GM21825 (cell line): ENCODE results near the gene SEC11A.
"Not testable (repeated sequence)": the region's sequence is repeated elsewhere in the genome, so short reads cannot be mapped to it uniquely, and the experiment has no call there.

Source experiments
- ATAC-seq: cut with Tn5 transposase; IDR thresholded peaks from one replicate; pipeline ENCODE4 v1.9.1; 2021; ENCODE audit warnings: mild to moderate bottlenecking, moderate library complexity; ENCODE audit not compliant: unreplicated experiment

Gene SEC11A

GRCh38 chr15:84716036-84716732 is at the start of gene SEC11A:
Gene SEC11A (minus strand): TSS chr15:84716139. CDS start chr15:84716075, 64 bp downstream.
- peak; percentile 92 for ATAC-seq

- ATAC-seq, result no peak
These were observed 49.7 kb upstream of the SEC11A start for GRCh38 chr15:84765675-84766074.

- no peak for ATAC-seq
These were observed 49.0 kb upstream of the SEC11A start for GRCh38 chr15:84764989-84765388.

GRCh38 chr15:84764585-84764984 is 48.6 kb upstream of the SEC11A start:
- ATAC-seq, result no peak

- ATAC-seq, result no peak
These were observed 47.1 kb upstream of the SEC11A start for GRCh38 chr15:84762840-84763572.

- ATAC-seq, result peak; percentile 59
These were observed 45.7 kb upstream of the SEC11A start for GRCh38 chr15:84761607-84762131.

GRCh38 chr15:84760219-84760618 is 44.3 kb upstream of the SEC11A start:
- ATAC-seq, result no peak

GRCh38 chr15:84759018-84759417 is 43.1 kb upstream of the SEC11A start:
- ATAC-seq, result no peak

GRCh38 chr15:84755736-84756527 is 40.0 kb upstream of the SEC11A start:
- ATAC-seq, result no peak

GRCh38 chr15:84754889-84755288 is 39.0 kb upstream of the SEC11A start:
- ATAC-seq, result not testable (repeated sequence)

GRCh38 chr15:84752700-84753099 is 36.8 kb upstream of the SEC11A start:
- ATAC-seq, result no peak

GRCh38 chr15:84752195-84752594 is 36.3 kb upstream of the SEC11A start:
- no peak for ATAC-seq

- ATAC-seq, result not testable (repeated sequence)
These were observed 35.8 kb upstream of the SEC11A start for GRCh38 chr15:84751721-84752120.

GRCh38 chr15:84750583-84751092 is 34.7 kb upstream of the SEC11A start:
- peak; percentile 33 for ATAC-seq

GRCh38 chr15:84749111-84749991 is 33.4 kb upstream of the SEC11A start:
- peak; percentile 1 for ATAC-seq

GRCh38 chr15:84748274-84749110 is 32.6 kb upstream of the SEC11A start, which contains the start of gene ZNF592:
Gene ZNF592 (plus strand): TSS chr15:84748592. CDS start chr15:84782676, 34,084 bp downstream.
- ATAC-seq, result peak; percentile 52

- ATAC-seq, result peak; percentile 13
These were observed 31.7 kb upstream of the SEC11A start for GRCh38 chr15:84747416-84748273.

- no peak for ATAC-seq
These were observed 25.2 kb upstream of the SEC11A start for GRCh38 chr15:84741121-84741520.
